NCI-H774 (cell line): Measurements from ENCODE around the gene GAGE12J.
"Not testable (repeated sequence)": the region's sequence is repeated elsewhere in the genome, so short reads cannot be mapped to it uniquely, and the experiment has no call there.

ENCODE experiments used
- DNase-seq: peaks from one replicate; lab custom pipeline; 2025; lab: John Stamatoyannopoulos, UW

The GAGE12J gene

GRCh38 chrX:49321737-49322136, at the start of gene GAGE12J:
GAGE12J (plus strand) TSS chrX:49322037; CDS start chrX:49323194, 1,157 bp downstream.
- not testable (repeated sequence) for DNase-seq

GRCh38 chrX:49272421-49272820, 49.4 kb upstream of the GAGE12J start:
- DNase-seq: no peak

- no peak for DNase-seq
Observed at GRCh38 chrX:49273181-49273727, 48.6 kb upstream of the GAGE12J start.

GRCh38 chrX:49276207-49276606, 45.6 kb upstream of the GAGE12J start:
- no peak for DNase-seq

- no peak for DNase-seq
Observed at GRCh38 chrX:49276671-49277534, 44.9 kb upstream of the GAGE12J start.

- DNase-seq: no peak
Observed at GRCh38 chrX:49277535-49277830, 44.4 kb upstream of the GAGE12J start.

GRCh38 chrX:49278081-49278480, 43.8 kb upstream of the GAGE12J start:
- DNase-seq: no peak

GRCh38 chrX:49282647-49283011, 39.2 kb upstream of the GAGE12J start:
- DNase-seq: no peak

GRCh38 chrX:49284212-49284611, 37.6 kb upstream of the GAGE12J start:
- DNase-seq: no peak

- DNase-seq: no peak
Observed at GRCh38 chrX:49286136-49286535, 35.7 kb upstream of the GAGE12J start.

- no peak for DNase-seq
Observed at GRCh38 chrX:49286581-49286980, 35.3 kb upstream of the GAGE12J start.

- DNase-seq: no peak
Observed at GRCh38 chrX:49287665-49288064, 34.2 kb upstream of the GAGE12J start.

- DNase-seq: no peak
Observed at GRCh38 chrX:49290215-49290614, 31.6 kb upstream of the GAGE12J start.

GRCh38 chrX:49291615-49292337, 30.1 kb upstream of the GAGE12J start:
- peak; percentile 0 for DNase-seq

- DNase-seq: no peak
Observed at GRCh38 chrX:49292400-49293362, 29.2 kb upstream of the GAGE12J start.

- not testable (repeated sequence) for DNase-seq
Observed at GRCh38 chrX:49299293-49299692, 22.5 kb upstream of the GAGE12J start.

- DNase-seq: no peak
Observed at GRCh38 chrX:49300703-49301102, 21.1 kb upstream of the GAGE12J start.

GRCh38 chrX:49303346-49303745, 18.5 kb upstream of the GAGE12J start, which contains the start of gene GAGE10:
GAGE10 (plus strand) TSS chrX:49303646; CDS start chrX:49304860, 1,214 bp downstream.
- DNase-seq: no peak

GRCh38 chrX:49307775-49308174, 14.1 kb upstream of the GAGE12J start:
- DNase-seq: not testable (repeated sequence)

GRCh38 chrX:49308604-49309269, 13.1 kb upstream of the GAGE12J start:
- DNase-seq: no peak

GRCh38 chrX:49309401-49309981, 12.3 kb upstream of the GAGE12J start:
- no peak for DNase-seq
